Heart left ventricle (tissue), 13 donors: Measurements from ENCODE around the gene MKLN1.

ENCODE experiments used
- CTCF ChIP-seq, 12 donors: fragments of 200-600 bp; sonication (generic) in 4 of 12; IDR thresholded peaks; one replicate each; pipeline versions ENCODE4 v1.5.0 to v1.8.0; 2018 to 2022; ENCODE audit warnings: antibody characterized with exemption in 12 of 12, mild to moderate bottlenecking in 5 of 12
- POLR2A ChIP-seq, 2 donors: fragments of 450-650 bp; IDR thresholded peaks; one replicate each; pipeline ENCODE4 v1.6.1; 2017; ENCODE audit warnings: antibody characterized with exemption in 2 of 2, mild to moderate bottlenecking in 2 of 2, moderate library complexity in 2 of 2
- donor health status: ischemic (EF 13 %, LVEDD 7.1; RV severe dilation, severe dysfunction).
- donor health status: DM: no; HTN: yes; CAD: no.
- donor health status: DM: no; HTN: no; CAD: no.
- donor health status: ischemic (EF 25% LVEDD 6.9; RV normal size, moderate dysfunction).
- donor health status: ischemic (EF 25% LVEDD 5.7; RV mildly dilated, moderate dysfunction).
- donor health status: ischemic (EF 35%, LVEDD 5.7; RV mildly dilated, moderate dysfunction).
- donor health status: nonischemic (EF 11% LVEDD 7.7; RV severe dilation, severe dysfunction).
- donor health status: DM: yes; HTN: yes; CAD: no.
- donor health status: PGD.
- donor health status: ischemic (EF 29% LVEDD 5.4; RV normal size, mild dysfunction).
- donor health status: nonischemic (EF 23%, LVEDD 6.1; RV moderate dilation, normal function).

- TF ChIP-seq CTCF (IDR thresholded peaks at IDR 0.05) (no peak), POLR2A (IDR thresholded peaks at IDR 0.05) (no peak)
These were observed 20.9 kb upstream of the MKLN1 start for GRCh38 chr7:131306777-131307176.
